GM12892 (cell line): ENCODE results near the gene SUMF2.

Experiments
- POLR2A ChIP-seq: IDR thresholded peaks from 2 replicates; pipeline ENCODE4 v1.6.1; 2011; ENCODE audit warnings: low read depth, low read length, control low read depth
- POLR2AphosphoS5 ChIP-seq: IDR thresholded peaks from 2 replicates; pipeline ENCODE4 v1.6.1; 2011; ENCODE audit warnings: low read depth, low read length, control low read depth

- TF ChIP-seq POLR2A: no peak
- TF ChIP-seq POLR2AphosphoS5: no peak; the same call in 1 of the 2 replicates
Measured at GRCh38 chr7:56099653-56100052, 35.6 kb downstream of the SUMF2 start.
